Measurements from ENCODE around the gene ADAMTS14. TPM values are rescaled to one million over a fixed set of nuclear protein-coding genes. Genes with fewer than 3 reads are reported as not detected.
"Not testable (repeated sequence)": the region's sequence is repeated elsewhere in the genome, so short reads cannot be mapped to it uniquely, and the experiment has no call there.

Gene ADAMTS14
- total RNA-seq, 3 donors from 2014 or later = 1.8 to 2.1 (median 2.1) TPM

DNA sequence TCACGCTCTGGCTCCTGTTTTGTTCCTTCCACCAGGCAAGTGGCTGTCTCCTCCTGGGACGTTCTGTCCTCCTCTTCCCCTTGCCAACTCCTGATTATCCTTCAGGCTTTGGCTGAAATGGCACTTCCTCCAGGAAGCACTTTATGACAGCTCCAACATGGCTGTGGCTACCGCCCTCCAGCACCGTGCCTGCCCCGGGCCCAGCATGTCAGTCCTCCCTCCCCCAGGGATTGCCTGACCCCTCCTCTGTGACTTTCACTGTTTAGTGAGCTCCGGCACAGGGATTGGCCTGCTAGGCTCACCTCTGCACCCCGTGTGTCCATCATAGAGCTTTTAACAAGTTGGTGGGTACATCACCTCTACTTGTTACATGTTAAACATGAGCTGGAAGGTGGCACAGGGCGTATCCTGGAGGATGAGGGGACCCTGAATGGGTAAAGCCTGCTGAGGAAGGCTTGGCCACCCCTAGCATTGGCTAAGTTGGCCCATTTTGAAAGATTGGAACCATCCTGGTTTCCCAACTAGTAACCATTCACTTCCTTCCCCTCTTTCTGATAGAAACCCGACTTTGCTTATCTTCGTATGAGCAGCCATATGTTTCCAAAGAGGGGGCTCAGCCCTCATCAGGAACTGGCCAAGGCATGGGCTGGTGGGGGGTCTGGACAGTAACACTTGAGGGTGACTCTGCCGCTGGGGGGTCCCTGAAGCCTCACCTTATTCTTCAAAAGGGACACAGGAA is 10.5 kb upstream of the ADAMTS14 start:
- ATAC-seq = no peak
- TF ChIP-seq, protein P1, sequence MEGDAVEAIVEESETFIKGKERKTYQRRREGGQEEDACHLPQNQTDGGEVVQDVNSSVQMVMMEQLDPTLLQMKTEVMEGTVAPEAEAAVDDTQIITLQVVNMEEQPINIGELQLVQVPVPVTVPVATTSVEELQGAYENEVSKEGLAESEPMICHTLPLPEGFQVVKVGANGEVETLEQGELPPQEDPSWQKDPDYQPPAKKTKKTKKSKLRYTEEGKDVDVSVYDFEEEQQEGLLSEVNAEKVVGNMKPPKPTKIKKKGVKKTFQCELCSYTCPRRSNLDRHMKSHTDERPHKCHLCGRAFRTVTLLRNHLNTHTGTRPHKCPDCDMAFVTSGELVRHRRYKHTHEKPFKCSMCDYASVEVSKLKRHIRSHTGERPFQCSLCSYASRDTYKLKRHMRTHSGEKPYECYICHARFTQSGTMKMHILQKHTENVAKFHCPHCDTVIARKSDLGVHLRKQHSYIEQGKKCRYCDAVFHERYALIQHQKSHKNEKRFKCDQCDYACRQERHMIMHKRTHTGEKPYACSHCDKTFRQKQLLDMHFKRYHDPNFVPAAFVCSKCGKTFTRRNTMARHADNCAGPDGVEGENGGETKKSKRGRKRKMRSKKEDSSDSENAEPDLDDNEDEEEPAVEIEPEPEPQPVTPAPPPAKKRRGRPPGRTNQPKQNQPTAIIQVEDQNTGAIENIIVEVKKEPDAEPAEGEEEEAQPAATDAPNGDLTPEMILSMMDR (IDR thresholded peaks at IDR 0.05) = no peak
- H3K4me3 ChIP-seq = no peak overlapping the region
- intact Hi-C loops (cut with DNase I, micrococcal nuclease) = no loop called here
- no peaks in the 10 kb centered on the region for H3K36me3 ChIP-seq (ENCODE audit: low read depth)
- DNase-seq = no peak
- no peaks in the 10 kb centered on the region for H3K4me1 ChIP-seq (ENCODE audit: low read depth)
- no peaks in the 10 kb centered on the region for H3K9me3 ChIP-seq

DNA sequence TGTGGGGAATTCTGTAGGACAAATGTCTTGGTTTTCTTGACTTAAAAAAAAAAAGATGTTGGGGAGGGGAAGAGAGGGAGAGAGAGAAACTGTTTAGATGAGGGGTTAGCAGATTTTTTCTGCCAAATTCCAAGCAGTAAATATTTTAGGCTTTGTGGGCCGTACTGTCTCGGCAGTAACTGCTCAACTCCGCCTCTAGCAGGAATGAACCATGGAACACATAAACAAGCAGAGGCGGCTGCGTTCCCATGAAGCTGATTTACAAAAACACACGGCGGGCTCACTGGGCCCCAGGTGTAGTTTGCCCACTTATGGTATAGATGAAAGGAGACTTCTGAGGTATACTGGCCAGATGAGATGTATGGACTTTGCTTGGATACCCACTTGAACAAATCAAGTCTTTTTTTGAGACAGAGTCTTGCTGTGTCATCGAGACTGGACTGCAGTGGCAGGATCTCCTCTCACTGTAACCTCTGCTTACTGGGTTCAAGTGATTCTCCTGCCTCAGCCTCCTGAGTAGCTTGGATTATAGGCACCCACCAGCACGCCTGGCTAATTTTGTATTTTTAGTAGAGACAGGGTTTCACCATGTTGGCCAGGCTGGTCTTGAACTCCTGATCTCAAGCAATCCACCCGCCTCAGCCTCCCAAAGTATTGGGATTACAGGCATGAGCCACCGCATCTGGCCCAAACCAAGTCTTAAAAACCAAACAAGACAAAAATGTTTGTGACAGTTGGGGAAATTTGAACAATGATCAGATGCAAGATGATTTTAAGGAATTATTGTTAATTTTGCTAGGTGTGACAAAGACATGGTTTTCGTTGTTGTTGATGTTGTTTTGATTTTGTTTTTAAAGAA is 9.7 kb upstream of the ADAMTS14 start:
- H3K36me3 ChIP-seq (ENCODE audit: low read depth) = no peaks in the 10 kb centered on the region
- H3K9me3 ChIP-seq = no peaks in the 10 kb centered on the region
- DNase-seq (no peak), ATAC-seq (peak; percentile 27)
- TF ChIP-seq, protein P1 (IDR thresholded peaks at IDR 0.05) = no peak
- H3K4me3 ChIP-seq = no peak overlapping the region
- intact Hi-C loops (cut with DNase I, micrococcal nuclease) = no loop called here
- H3K4me1 ChIP-seq (ENCODE audit: low read depth) = no peaks in the 10 kb centered on the region

DNA sequence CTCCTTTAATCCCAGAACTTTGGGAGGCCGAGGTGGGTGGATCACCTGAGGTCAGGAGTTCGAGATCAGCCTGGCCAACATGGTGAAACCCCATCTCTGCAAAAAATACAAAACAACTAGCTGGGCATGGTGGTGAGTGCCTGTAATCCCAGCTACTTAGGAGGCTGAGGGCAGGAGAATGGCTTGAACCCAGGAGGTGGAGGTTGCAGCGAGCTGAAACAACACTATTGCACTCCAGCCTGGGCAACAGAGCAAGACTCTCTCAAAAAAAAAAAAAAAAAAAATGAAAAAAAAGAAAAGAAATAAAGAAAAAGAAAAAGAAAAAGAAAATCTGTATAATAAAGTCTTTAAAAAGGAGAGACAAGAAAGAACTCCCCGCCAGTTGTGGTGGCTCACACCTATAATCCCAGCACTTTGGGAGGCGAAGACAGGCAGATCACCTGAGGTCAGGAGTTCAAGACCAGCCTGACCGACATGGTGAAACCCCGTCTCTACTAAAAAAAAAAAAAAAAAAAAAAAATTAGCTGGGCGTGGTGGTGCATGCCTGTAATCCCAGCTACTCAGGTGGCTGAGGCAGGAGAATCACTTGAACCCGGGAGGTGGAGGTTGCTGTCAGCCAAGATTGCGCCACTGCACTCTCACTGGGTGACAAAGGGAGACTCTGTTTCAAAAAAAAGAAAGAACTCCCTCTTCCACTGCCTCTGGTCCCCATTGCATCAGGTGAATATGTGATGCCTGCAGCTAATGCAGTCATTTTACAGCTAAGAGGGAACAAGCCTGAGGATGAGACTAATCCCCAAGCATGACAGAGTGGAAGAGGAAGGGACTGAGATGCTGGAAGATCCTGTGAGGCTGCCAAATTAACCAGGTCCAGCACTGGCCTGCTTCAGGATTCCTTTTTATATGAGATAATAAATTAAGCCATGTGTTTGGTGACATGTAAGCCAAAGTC is 8.6 kb upstream of the ADAMTS14 start:
- H3K9me3 ChIP-seq; ATAC-seq; intact Hi-C loops (cut with DNase I, micrococcal nuclease); H3K4me3 ChIP-seq; DNase-seq; H3K36me3 ChIP-seq (ENCODE audit: low read depth); H3K4me1 ChIP-seq (ENCODE audit: low read depth): not testable (repeated sequence)

DNA sequence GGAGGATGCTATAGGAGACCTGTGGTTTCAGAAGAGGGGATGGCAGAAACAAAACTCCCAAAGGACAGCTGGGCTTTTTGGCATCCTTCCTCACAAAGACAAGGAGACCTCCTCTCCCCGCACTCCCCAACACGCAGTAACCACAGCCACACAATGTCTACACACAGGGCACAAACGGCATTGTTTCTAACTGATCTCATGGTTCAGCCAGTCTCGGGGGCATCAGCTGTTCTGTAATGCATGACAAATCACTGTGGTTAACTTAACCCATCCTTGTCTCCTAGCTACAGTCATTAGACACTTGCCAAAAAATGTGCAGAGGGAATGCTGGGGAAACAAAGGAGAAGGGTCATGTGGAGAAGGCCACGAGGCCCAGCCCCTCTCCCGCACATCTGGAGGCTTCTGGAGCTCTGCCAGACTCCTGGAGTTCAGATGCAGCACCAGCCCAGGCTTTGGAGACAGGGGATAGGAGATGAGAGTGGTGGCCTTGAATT is 7.6 kb upstream of the ADAMTS14 start:
- intact Hi-C loops (cut with DNase I, micrococcal nuclease) = no loop called here
- DNase-seq (no peak), ATAC-seq (peak; percentile 69)
- H3K9me3 ChIP-seq = no peaks in the 10 kb centered on the region
- H3K4me1 ChIP-seq (ENCODE audit: low read depth) = no peaks in the 10 kb centered on the region
- no peak overlapping the region for H3K4me3 ChIP-seq
- TF ChIP-seq, protein P1 (IDR thresholded peaks at IDR 0.05) = no peak
- no peaks in the 10 kb centered on the region for H3K36me3 ChIP-seq (ENCODE audit: low read depth)

DNA sequence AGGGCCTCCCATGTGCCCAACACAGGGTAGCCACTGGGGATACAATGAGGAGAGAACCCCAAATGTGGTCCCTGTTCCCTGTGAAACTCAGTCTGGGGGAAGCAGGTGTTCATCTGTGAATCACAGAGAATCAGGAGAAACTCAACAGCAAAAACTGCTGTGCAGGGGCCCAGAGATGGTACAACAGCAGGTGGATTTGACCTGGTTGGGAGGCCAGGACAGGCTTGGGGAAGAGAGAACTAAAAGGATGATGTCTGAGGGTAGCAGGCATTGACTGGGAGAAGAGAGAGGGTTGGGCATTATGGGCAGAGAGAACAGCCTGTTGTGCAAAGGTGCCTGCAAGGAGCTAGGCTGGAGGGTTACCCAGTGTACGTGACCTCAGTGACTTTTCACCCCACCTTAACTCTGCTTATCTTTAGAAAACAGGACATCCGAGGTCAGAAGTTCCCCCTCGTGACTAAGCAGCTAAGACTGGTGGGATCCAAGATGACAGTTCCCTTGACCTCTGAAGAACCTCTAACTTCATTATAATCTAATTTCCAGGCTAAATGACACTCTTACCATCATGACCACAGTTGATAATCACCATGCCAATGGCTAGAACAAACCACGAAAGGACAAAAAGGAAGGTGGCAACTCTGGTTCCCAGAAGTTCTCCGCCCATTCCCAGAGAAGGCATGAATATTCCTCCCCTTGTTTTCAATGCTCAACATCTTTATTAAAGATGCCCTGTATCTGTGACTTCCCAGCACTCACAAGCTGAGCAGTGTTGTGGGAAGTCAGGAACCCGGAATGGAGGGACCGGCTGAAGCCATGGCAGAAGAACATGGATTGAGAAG is 5.1 kb upstream of the ADAMTS14 start:
- TF ChIP-seq, protein P1 (IDR thresholded peaks at IDR 0.05) = no peak
- intact Hi-C loops (cut with DNase I, micrococcal nuclease) = no loop called here
- DNase-seq (no peak), ATAC-seq (no peak)
- Histone ChIP-seq H3K36me3 (ENCODE audit: low read depth) (no peaks in the 10 kb centered on the region), H3K9me3 (no peaks in the 10 kb centered on the region), H3K4me1 (ENCODE audit: low read depth) (no peaks in the 10 kb centered on the region), H3K4me3 (no peak overlapping the region)

DNA sequence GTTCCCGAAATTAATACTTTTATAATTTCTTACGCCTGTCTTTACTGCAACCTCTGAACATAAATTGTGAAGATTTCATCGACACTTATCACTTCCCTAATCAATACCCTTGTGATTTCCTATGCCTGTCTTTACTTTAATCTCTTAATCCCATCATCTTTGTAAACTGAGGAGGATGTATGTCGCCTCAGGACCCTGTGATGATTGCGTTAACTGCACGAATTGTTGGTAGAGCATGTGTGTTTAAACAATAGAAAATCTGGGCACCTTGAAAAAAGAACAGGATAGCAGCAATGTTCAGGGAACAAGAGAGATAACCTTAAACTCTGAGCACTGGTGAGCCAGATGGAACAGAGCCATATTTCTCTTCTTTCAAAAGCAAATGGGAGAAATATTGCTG is 4.5 kb upstream of the ADAMTS14 start:
- H3K9me3 ChIP-seq; H3K4me1 ChIP-seq (ENCODE audit: low read depth); H3K36me3 ChIP-seq (ENCODE audit: low read depth); H3K4me3 ChIP-seq; intact Hi-C loops (cut with DNase I, micrococcal nuclease); ATAC-seq; DNase-seq: not testable (repeated sequence)

Data from mucosa of descending colon (tissue), 3 donors.